GM19397 (cell line): ENCODE data around the gene RLN1.
"Not testable (repeated sequence)": the region's sequence is repeated elsewhere in the genome, so short reads cannot be mapped to it uniquely, and the experiment has no call there.

Experiments used
- ATAC-seq: cut with Tn5 transposase; IDR thresholded peaks from one replicate; pipeline ENCODE4 v1.9.1; 2021; ENCODE audit warnings: mild to moderate bottlenecking, moderate library complexity; ENCODE audit not compliant: unreplicated experiment

RLN1 gene

GRCh38 chr9:5326187-5326586 is 13.5 kb downstream of the RLN1 start:
- no peak for ATAC-seq

GRCh38 chr9:5321601-5322000 is 18.1 kb downstream of the RLN1 start:
- ATAC-seq: not testable (repeated sequence)

- ATAC-seq: no peak
Measured at GRCh38 chr9:5321058-5321457, 18.6 kb downstream of the RLN1 start.

- ATAC-seq: not testable (repeated sequence)
Measured at GRCh38 chr9:5316406-5316805, 23.3 kb downstream of the RLN1 start.

- no peak for ATAC-seq
Measured at GRCh38 chr9:5315187-5315923, 24.3 kb downstream of the RLN1 start.

- ATAC-seq: no peak
Measured at GRCh38 chr9:5310851-5311250, 28.8 kb downstream of the RLN1 start.

- no peak for ATAC-seq
Measured at GRCh38 chr9:5305741-5306140, 33.9 kb downstream of the RLN1 start.

- peak; percentile 100 for ATAC-seq
Measured at GRCh38 chr9:5303840-5304795, 35.6 kb downstream of the RLN1 start, which contains the start of gene RLN2. Gene RLN2 (minus strand): TSS chr9:5304716. CDS start chr9:5304580, 136 bp downstream.

- ATAC-seq: no peak
Measured at GRCh38 chr9:5301544-5301943, 38.1 kb downstream of the RLN1 start.

- ATAC-seq: no peak
Measured at GRCh38 chr9:5292141-5292540, 47.5 kb downstream of the RLN1 start.

GRCh38 chr9:5288591-5288990 is 51.1 kb downstream of the RLN1 start:
- no peak for ATAC-seq

- no peak for ATAC-seq
Measured at GRCh38 chr9:5286262-5286661, 53.4 kb downstream of the RLN1 start.
